ENCODE data around the gene CA12. TPM values are rescaled to one million over a fixed set of nuclear protein-coding genes. Genes with fewer than 3 reads are reported as not detected.

The CA12 gene
- total and polyA plus RNA-seq, 2 donors (not counting 3 experiments of a cell fraction or from before 2014, with no cell fraction given) = 1.1 to 5.9 TPM

- DNase-seq (ENCODE audit: low read depth, low spot score) = no peak
- Histone ChIP-seq H3K4me1 (ENCODE audit: control insufficient read depth, extremely low read depth, insufficient read depth, low read length) (peaks cover 29% of the 10 kb centered on the region), H3K9me1 (replicated peaks; ENCODE audit: control insufficient read depth, extremely low read depth, insufficient read depth, low read length) (no peaks in the 10 kb centered on the region), H3K27me3 (ENCODE audit: control insufficient read depth in 2 of 2, insufficient read depth in 2 of 2, low read length in 2 of 2) (no peaks in the 10 kb centered on the region), H3K9me3 (replicated peaks; ENCODE audit: control insufficient read depth, insufficient read depth, low read length) (no peaks in the 10 kb centered on the region), H3K79me2 (ENCODE audit: control insufficient read depth, insufficient read depth, low read length) (no peaks in the 10 kb centered on the region), H3K27ac (ENCODE audit: insufficient read depth, low read depth, low read length) (no peak overlapping the region), H3K9ac (replicated peaks; ENCODE audit: extremely low read depth, insufficient read depth, low read length) (no peak overlapping the region), H4K20me1 (replicated peaks; ENCODE audit: control insufficient read depth, extremely low read depth, insufficient read depth, low read length) (no peaks in the 10 kb centered on the region), H3K4me2 (ENCODE audit: insufficient read depth, low read length) (no peak overlapping the region), H2AFZ (ENCODE audit: low read depth, low read length) (peak overlapping the region; percentile 14), H3K36me3 (ENCODE audit: control insufficient read depth in 2 of 2, extremely low read depth in 1 of 2, insufficient read depth in 2 of 2, low read length in 2 of 2) (no peaks in the 10 kb centered on the region), H3K4me3 (replicated peaks in 1 of 3; ENCODE audit: insufficient read depth in 1 of 3, low read depth in 1 of 3, low read length in 3 of 3) (no peak overlapping the region)
- intact Hi-C loops (cut with micrococcal nuclease) = no loop called here
- dilution Hi-C loops (cut with MboI; ENCODE audit: extremely low pct_ligation_motif_present, low sequenced_read_pairs) = no loop called here
- TF ChIP-seq MAX (IDR thresholded peaks at IDR 0.05; ENCODE audit: insufficient read depth, insufficient read length) = no peak
- no peak for TF ChIP-seq GATA2 (IDR thresholded peaks at IDR 0.05; ENCODE audit: insufficient read depth, insufficient read length, low read depth, low read length)
- no peak for TF ChIP-seq FOS (IDR thresholded peaks at IDR 0.05; ENCODE audit: borderline replicate concordance, insufficient read depth, low read length)
- no peak for TF ChIP-seq POLR2A (IDR thresholded peaks at IDR 0.05; ENCODE audit: low read depth, low read length)
- no peak for TF ChIP-seq POLR2AphosphoS5 (IDR thresholded peaks at IDR 0.05; ENCODE audit: insufficient read depth, low read depth, low read length)
- no peak for TF ChIP-seq EZH2 (IDR thresholded peaks at IDR 0.05; ENCODE audit: borderline replicate concordance, low read depth, low read length, severe bottlenecking)
- no peak for TF ChIP-seq CTCF (IDR thresholded peaks at IDR 0.05; ENCODE audit: extremely low read depth in 1 of 2, insufficient read depth in 1 of 2, low read depth in 1 of 2, low read length in 2 of 2)
- TF ChIP-seq MYC (IDR thresholded peaks at IDR 0.05; ENCODE audit: low read depth, low read length) = no peak
- TF ChIP-seq JUN (IDR thresholded peaks at IDR 0.05; ENCODE audit: borderline replicate concordance, insufficient read depth, insufficient read length, low read depth) = no peak
- FAIRE-seq = no peak
- BruUV-seq (replicated peaks) = no TSS peak
- ChIA-PET POLR2A (no interaction called here), CTCF (interaction anchor here (1.0 to 1.6 kb wide), 5 partner anchors 9 to 65 kb away, joined by 3 to 5 read pairs (median 4); partner anchors contain the start of gene CA12)
Observed at GRCh38 chr15:63372753-63373152, 8.9 kb downstream of the CA12 start.

All from endothelial cell of umbilical vein (primary cell).